Ovary (tissue), 9 donors: ENCODE measurements around the gene MAMDC4. TPM values are rescaled to one million over a fixed set of nuclear protein-coding genes. Genes with fewer than 3 reads are reported as not detected.
"Not testable (repeated sequence)": the region's sequence is repeated elsewhere in the genome, so short reads cannot be mapped to it uniquely, and the experiment has no call there.

ENCODE experiments used
- DNase-seq, 5 donors: peaks; one replicate each; pipeline ENCODE4 v3.0.0-alpha.2; 2019 to 2020
- H3K27ac ChIP-seq, 2 donors: fragments of 200-600 bp; one replicate each; pipeline versions ENCODE4 v1.5.1 to v1.8.0; 2019 to 2022
- H3K27me3 ChIP-seq: fragments of 200-600 bp; one replicate; pipeline ENCODE4 v1.8.0; 2022
- H3K36me3 ChIP-seq: fragments of 200-600 bp; sonication (generic); one replicate; pipeline ENCODE4 v1.5.1; 2019
- H3K4me1 ChIP-seq: one replicate; pipeline ENCODE4 v1.8.1; 2013; ENCODE audit warnings: mild to moderate bottlenecking, moderate library complexity; ENCODE audit not compliant: insufficient read depth
- H3K4me3 ChIP-seq: fragments of 200-600 bp; sonication (generic); one replicate; pipeline ENCODE4 v1.5.1; 2017
- H3K9me3 ChIP-seq, 2 donors: fragments of 200-600 bp in 1 of 2; sonication (generic) in 1 of 2; one replicate each; pipeline versions ENCODE4 v1.5.1 to v1.8.1; 2013 to 2019; ENCODE audit warnings: mild to moderate bottlenecking in 1 of 2, moderate library complexity in 1 of 2
- EP300 ChIP-seq: sonication (generic); formaldehyde crosslinking; IDR thresholded peaks from one replicate; pipeline ENCODE4 v1.6.1; 2017; ENCODE audit warnings: antibody characterized with exemption
- POLR2A ChIP-seq: fragments of 450-650 bp; IDR thresholded peaks from one replicate; pipeline ENCODE4 v1.6.1; 2017; ENCODE audit warnings: antibody characterized with exemption, mild to moderate bottlenecking, moderate library complexity
- WGBS, 3 donors: extraction: QIAGEN DNeasy Blood & Tissue Kit in 1 of 3; methylation state at CpG; one replicate each; pipeline versions ENCODE4 v1.1.5 to v1.1.7; 2013 to 2017; 5-methylcytosine and 5-hydroxymethylcytosine counted together
- intact Hi-C, 4 donors: fragments of 100-400 bp; cut with DNase I; formaldehyde crosslinking; loops; one replicate each; pipeline versions ENCODE4 v1.11.0 to v1.15.1; 2022 to 2023
- polyA plus RNA-seq, 2 donors: library from polyadenylated mRNA; stranded (reverse); fragments of 200-250 nt in 1 of 2; fragments of 350-450 nt in 1 of 2; fragmentation: Illumina TruSeq in 1 of 2; extraction: RNeasy Lipid Tissue Mini Kit (QIAGEN cat#74804) in 1 of 2; gene quantifications; one replicate each; pipeline ENCODE4 v1.2.3, GENCODE V29; 2013 to 2014
- total RNA-seq, 7 donors: library from RNA; depleted of rRNA in 2 of 7; stranded (reverse); fragments of >200 nt in 2 of 7; fragmentation: NEBNext Ultra II Directional in 3 of 7; extraction: Animal tissue kit (Norgen Biotek cat#: 25700) in 3 of 7; gene quantifications; one replicate each; pipeline versions ENCODE4 v1.1.0 to v1.2.4, GENCODE V29; 2016 to 2023
- TF ChIP-seq, protein P1 (sequence below), 3 donors: fragments of 450-650 bp in 2 of 3; fragments of 200-600 bp in 1 of 3; IDR thresholded peaks; one replicate each; pipeline versions ENCODE4 v1.5.1 to v1.8.0; 2016 to 2022; ENCODE audit warnings: antibody characterized with exemption in 3 of 3, mild to moderate bottlenecking in 1 of 3
- donor health status: DM: no; HTN: no; CAD: no; lungs with moderate emphysema.
- donor health status: DM: no; HTN: no; CAD: no.
- donor health status: Bipolar disorder and iron deficiency.
- donor health status: DM: yes; HTN: yes; CAD: no.
- donor health status: DM: no; HTN: no; CAD: no.
- donor health status: DM: yes; HTN: yes; CAD: no.

Gene MAMDC4
- total and polyA plus RNA-seq, 9 donors, result 0.15 to 31.4 (median 2.5) TPM

DNA sequence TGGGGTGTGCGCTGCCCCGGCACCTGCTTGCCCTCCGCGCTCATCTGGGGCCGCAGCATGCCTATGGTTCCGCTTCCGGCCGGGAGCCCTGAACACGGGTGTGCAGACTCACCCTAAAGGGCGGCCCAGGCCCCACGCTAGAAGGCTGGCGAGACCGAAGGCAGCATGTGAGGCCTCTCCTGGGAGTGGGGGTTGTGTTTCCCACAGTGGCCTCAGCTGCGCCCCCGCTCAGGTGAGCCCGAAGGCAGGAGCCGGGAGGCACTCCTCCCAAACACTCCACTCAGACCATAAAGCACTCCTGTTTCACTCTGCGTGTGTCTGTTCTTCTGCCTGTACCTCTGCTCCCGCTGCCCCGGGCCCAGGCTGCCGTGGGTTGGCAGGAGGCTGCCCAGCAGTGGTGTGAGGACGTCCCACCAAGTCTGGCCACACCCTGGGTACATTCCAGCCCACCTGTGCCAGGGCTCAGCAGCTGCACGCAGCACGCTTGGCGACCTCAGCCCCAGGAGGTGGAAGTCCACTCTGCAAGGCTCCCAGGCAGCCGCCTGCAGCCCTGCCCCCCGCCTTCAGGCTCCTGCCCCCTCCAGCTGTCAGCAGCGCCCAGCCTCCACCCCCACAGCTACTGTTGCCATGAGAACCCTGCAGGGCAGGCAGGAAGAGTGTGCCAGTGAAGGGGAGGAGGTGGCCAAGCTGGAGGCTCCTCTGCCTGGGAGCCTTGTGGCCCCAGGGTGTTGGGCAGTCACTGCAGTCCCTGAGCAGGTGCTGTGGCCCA lies 11.1 kb upstream of the MAMDC4 start:
- intact Hi-C loops, result loop anchor here in 1 of 4 donors (10.0 kb wide), 2 partner anchors 46 to 104 kb away; partner anchors contain the start of genes C8G, CCDC183, FBXW5 and TMEM141
- no peaks in the 10 kb centered on the region for H3K36me3 ChIP-seq
- no peak for TF ChIP-seq EP300
- TF ChIP-seq, protein P1, sequence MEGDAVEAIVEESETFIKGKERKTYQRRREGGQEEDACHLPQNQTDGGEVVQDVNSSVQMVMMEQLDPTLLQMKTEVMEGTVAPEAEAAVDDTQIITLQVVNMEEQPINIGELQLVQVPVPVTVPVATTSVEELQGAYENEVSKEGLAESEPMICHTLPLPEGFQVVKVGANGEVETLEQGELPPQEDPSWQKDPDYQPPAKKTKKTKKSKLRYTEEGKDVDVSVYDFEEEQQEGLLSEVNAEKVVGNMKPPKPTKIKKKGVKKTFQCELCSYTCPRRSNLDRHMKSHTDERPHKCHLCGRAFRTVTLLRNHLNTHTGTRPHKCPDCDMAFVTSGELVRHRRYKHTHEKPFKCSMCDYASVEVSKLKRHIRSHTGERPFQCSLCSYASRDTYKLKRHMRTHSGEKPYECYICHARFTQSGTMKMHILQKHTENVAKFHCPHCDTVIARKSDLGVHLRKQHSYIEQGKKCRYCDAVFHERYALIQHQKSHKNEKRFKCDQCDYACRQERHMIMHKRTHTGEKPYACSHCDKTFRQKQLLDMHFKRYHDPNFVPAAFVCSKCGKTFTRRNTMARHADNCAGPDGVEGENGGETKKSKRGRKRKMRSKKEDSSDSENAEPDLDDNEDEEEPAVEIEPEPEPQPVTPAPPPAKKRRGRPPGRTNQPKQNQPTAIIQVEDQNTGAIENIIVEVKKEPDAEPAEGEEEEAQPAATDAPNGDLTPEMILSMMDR (IDR thresholded peaks at IDR 0.05), result no peak
- no peak for TF ChIP-seq POLR2A
- H3K4me1 ChIP-seq, result peaks cover 8% of the 10 kb centered on the region
- no peaks in the 10 kb centered on the region for H3K27me3 ChIP-seq
- no peak overlapping the region for H3K27ac ChIP-seq
- no peak overlapping the region for H3K4me3 ChIP-seq
- peak in 1 of 5 donors; percentile 55 for DNase-seq
- H3K9me3 ChIP-seq, result no peaks in the 10 kb centered on the region
- WGBS, 3 donors, result 59 to 66% (median 61%) methylated on average over 28 of the region's 28 CpGs

DNA sequence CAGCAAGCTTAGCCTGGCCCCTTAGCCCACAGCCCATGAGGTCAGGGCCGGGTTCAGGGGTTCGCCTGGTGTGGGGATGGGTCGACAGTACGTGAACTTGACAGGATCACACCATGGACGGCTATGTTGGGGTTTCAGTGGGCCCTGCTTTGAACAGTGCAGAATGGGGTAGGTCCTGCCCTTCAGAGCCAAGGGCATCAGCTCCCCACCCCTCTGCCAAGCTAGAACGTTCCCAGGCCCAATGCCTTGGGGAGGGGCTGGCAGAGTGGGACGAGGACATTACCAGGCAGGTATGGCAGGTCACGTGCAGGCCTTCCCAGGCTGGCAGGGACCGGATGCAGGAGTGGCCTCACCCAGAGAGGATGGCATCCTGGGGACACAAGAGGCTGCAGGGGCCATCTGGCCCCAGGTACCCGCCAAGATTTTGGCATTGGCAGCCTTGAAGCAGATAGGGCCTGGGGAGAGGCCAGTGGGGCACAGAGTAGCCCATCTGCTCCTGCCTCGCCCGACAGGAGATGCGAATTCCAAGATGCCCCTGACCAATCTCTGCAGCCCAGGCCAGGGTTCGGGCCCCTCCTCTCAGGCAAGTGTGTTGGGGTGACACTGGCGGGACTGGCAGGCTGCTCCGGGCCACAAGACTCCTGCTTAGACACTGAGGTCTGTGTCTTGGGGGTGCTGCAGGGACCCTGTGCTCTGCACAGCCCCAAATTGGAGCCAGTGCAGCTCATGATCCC lies 10.3 kb upstream of the MAMDC4 start:
- not testable (repeated sequence) for H3K27me3 ChIP-seq, H3K36me3 ChIP-seq, H3K9me3 ChIP-seq, H3K4me3 ChIP-seq, H3K27ac ChIP-seq, H3K4me1 ChIP-seq
- 33 to 38% (median 35%) methylated on average over 15 to 16 of the region's 16 CpGs for WGBS, 3 donors
- intact Hi-C loops, result loop anchor here in 1 of 4 donors (10.0 kb wide), 2 partner anchors 47 to 103 kb away; partner anchors contain the start of genes C8G, CCDC183, FBXW5 and TMEM141
- peak in 1 of 5 donors; percentile 40 for DNase-seq

DNA sequence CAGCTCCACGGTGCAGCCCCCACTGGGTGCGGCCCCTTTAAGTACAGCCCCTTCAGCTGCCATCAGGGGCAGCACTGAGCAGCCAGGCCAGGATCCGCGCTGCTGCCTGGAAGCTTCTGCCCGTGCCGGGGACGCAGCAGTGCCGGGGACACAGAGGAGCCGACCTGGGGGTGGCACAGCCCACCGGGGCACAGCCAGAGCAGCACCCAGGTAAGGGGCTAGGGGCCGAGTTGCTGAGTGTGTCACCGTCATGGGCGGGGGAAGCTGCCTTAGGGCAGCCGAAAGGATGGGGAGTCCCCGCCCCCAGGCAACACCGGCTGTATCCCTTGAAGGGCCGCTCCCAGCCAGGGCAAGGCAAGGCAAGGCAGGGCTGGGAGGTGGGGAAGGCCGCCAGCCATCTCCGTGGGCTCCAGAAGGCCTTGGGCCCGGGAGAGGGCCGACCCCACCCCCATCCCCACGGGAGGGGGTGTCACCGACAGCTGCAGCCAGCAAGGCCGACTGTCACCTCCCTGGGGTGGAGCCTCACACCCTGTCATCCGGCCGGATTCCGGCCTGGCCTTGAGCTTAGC lies 9.7 kb upstream of the MAMDC4 start, which contains the start of gene AJM1:
Gene AJM1, plus strand, starts transcription at position 99 of the 569 bp plus-strand sequence. CDS start 1,937 bp downstream, outside the sequence.
- peak; percentile 64 to 83 (median 77) for DNase-seq
- intact Hi-C loops, result loop anchor here in 1 of 4 donors (10.0 kb wide), 2 partner anchors 48 to 102 kb away; partner anchors contain the start of genes C8G, CCDC183, FBXW5 and TMEM141
- not testable (repeated sequence) for H3K36me3 ChIP-seq, H3K27ac ChIP-seq, H3K4me1 ChIP-seq, H3K27me3 ChIP-seq, H3K9me3 ChIP-seq
- H3K4me3 ChIP-seq, result peak within 1 kb of the TSS; percentile 31
- TF ChIP-seq, protein P1 (IDR thresholded peaks at IDR 0.05), result peak; percentile 82 to 84 (median 82)
- peak; percentile 9 for TF ChIP-seq POLR2A
- 0 to 1% (median 0%) methylated on average over 17 to 26 of the region's 27 CpGs for WGBS, 3 donors

DNA sequence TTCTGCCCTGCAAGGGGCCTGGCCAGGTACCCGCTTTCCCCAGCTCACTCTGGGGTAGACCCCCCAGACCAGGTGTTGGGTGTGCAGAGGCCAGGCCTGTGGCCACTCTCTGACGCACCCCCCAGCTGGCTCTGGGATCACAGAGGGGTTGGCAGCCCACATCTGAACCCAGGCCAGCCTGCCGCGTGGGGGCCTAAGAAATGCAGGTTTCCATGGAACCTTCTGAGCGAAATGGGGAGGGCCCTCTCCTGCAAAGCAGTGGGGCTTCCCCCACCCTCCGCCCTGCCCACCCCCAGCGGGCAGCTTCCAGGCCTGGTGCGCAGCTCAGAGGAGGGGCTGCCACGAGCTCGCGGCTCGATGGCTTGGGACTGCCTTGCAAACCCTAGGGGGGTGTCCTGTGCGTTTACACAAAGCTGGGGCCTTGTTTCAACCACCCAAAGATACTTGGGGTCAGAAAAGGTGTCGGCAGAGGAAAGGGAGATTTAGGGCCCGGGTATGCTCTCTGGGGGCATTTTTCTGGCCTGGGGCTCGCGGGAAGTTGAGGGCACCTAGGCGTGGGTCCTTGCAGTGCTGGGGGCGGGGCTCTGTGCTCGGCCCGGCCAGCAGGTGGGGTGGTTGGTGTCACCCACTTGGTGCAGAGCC lies 8.9 kb upstream of the MAMDC4 start:
- H3K36me3 ChIP-seq, DNase-seq, H3K27ac ChIP-seq, H3K9me3 ChIP-seq, H3K4me3 ChIP-seq: not testable (repeated sequence)
- intact Hi-C loops, result loop anchor here in 1 of 4 donors (10.0 kb wide), 2 partner anchors 48 to 102 kb away; partner anchors contain the start of genes C8G, CCDC183, FBXW5 and TMEM141
- H3K4me1 ChIP-seq, result peaks cover 15% of the 10 kb centered on the region
- WGBS, 3 donors, result 7 to 10% (median 8%) methylated on average over 20 to 21 of the region's 21 CpGs
- peaks cover 14% of the 10 kb centered on the region for H3K27me3 ChIP-seq
